Sigmoid colon (tissue), 4 donors: ENCODE results near the gene PRAME.

ENCODE experiments used
- POLR2A ChIP-seq, 2 donors: fragments of 450-650 bp; IDR thresholded peaks; one replicate each; pipeline ENCODE4 v1.6.1; 2016; ENCODE audit warnings: antibody characterized with exemption in 2 of 2, mild to moderate bottlenecking in 2 of 2, moderate library complexity in 2 of 2
- POLR2AphosphoS5 ChIP-seq, 4 donors: sonication (generic); formaldehyde crosslinking; IDR thresholded peaks; one replicate each; pipeline ENCODE4 v1.6.1; 2017; ENCODE audit warnings: antibody characterized with exemption in 4 of 4
- TF ChIP-seq, protein P1 (sequence below), 4 experiments: fragments of 450-650 bp in 3 of 4; fragments of 200-600 bp in 1 of 4; IDR thresholded peaks; one replicate each; pipeline ENCODE4 v1.5.1; 2016 to 2019; ENCODE audit warnings: antibody characterized with exemption in 4 of 4, mild to moderate bottlenecking in 3 of 4, moderate library complexity in 2 of 4

- TF ChIP-seq, protein P1, sequence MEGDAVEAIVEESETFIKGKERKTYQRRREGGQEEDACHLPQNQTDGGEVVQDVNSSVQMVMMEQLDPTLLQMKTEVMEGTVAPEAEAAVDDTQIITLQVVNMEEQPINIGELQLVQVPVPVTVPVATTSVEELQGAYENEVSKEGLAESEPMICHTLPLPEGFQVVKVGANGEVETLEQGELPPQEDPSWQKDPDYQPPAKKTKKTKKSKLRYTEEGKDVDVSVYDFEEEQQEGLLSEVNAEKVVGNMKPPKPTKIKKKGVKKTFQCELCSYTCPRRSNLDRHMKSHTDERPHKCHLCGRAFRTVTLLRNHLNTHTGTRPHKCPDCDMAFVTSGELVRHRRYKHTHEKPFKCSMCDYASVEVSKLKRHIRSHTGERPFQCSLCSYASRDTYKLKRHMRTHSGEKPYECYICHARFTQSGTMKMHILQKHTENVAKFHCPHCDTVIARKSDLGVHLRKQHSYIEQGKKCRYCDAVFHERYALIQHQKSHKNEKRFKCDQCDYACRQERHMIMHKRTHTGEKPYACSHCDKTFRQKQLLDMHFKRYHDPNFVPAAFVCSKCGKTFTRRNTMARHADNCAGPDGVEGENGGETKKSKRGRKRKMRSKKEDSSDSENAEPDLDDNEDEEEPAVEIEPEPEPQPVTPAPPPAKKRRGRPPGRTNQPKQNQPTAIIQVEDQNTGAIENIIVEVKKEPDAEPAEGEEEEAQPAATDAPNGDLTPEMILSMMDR (IDR thresholded peaks at IDR 0.05): no peak
- TF ChIP-seq POLR2A (IDR thresholded peaks at IDR 0.05): no peak
- TF ChIP-seq POLR2AphosphoS5 (IDR thresholded peaks at IDR 0.05): no peak
These were observed 12.8 kb upstream of the PRAME start for GRCh38 chr22:22571862-22572261.
